Measurements from ENCODE around the gene UBE2D2. TPM values are rescaled to one million over a fixed set of nuclear protein-coding genes. Genes with fewer than 3 reads are reported as not detected.

Gene UBE2D2
- total RNA-seq, 6 experiments from 2014 or later, result 38.3 to 68.3 (median 53.1) TPM

GRCh38 chr5:139676951-139677735 lies 116.0 kb downstream of the UBE2D2 start:
- TF ChIP-seq CTCF (IDR thresholded peaks at IDR 0.05), result no peak
- no peak for TF ChIP-seq POLR2A (IDR thresholded peaks at IDR 0.05)
- WGBS (ENCODE audit: insufficient coverage, low coverage, low lambda C conversion rate, missing lambda C conversion rate), result 52% methylated on average over 16 of the region's 29 CpGs
- peaks cover 0 to 50% (median 25%) of the 10 kb centered on the region in 4 donors for H3K4me1 ChIP-seq
- ATAC-seq, result peak; percentile 24 to 48 (median 36)
- no peaks in the 10 kb centered on the region for H3K9me3 ChIP-seq
- no peaks in the 10 kb centered on the region for H3K27me3 ChIP-seq
- no peak for DNase-seq
- peaks cover 2 to 20% (median 11%) of the 10 kb centered on the region in 4 donors for H3K36me3 ChIP-seq
- intact Hi-C loops (cut with DNase I), result no loop called here
- no peak overlapping the region for H3K27ac ChIP-seq
- H3K4me3 ChIP-seq, result no peak overlapping the region

Small RNA genes lying within 50 kb of the gene (small RNA-seq; reads per million reads assigned to genes)
- gene RF00019, result 0 reads per million in 2 experiments

Other genes starting within 250 kb of the UBE2D2 start
- 10 to 100 TPM; 34.5 to 55.8 (median 41.4) TPM for gene PAIP2, start 219.5 kb upstream of the UBE2D2 start, total RNA-seq
- gene SLC23A1, start 178.0 kb upstream of the UBE2D2 start, total RNA-seq, result 10 to 100 TPM; 11.7 to 51.0 (median 22.8) TPM
- gene MZB1, start 171.4 kb upstream of the UBE2D2 start, total RNA-seq, result 1 to 10 TPM in 3 of 6 experiments, under 1 TPM in 3; 0.37 to 5.1 (median 1.1) TPM
- gene PROB1, start 166.2 kb upstream of the UBE2D2 start, total RNA-seq, result under 1 TPM; 0.25 to 0.51 (median 0.41) TPM
- 1 to 10 TPM; 1.5 to 4.0 (median 2.6) TPM for gene SPATA24, start 157.2 kb upstream of the UBE2D2 start, total RNA-seq
- gene DNAJC18, start 121.8 kb upstream of the UBE2D2 start, total RNA-seq, result 1 to 10 TPM in 2 of 6 experiments, under 1 TPM in 4; 0.37 to 2.9 (median 0.75) TPM
- gene ECSCR, start 98.6 kb upstream of the UBE2D2 start, total RNA-seq, result 1 to 10 TPM; 1.2 to 5.1 (median 2.3) TPM
- not detected for gene SMIM33, start 90.3 kb upstream of the UBE2D2 start, total RNA-seq
- 10 to 100 TPM in 2 of 6 experiments, 1 to 10 TPM in 4; 4.9 to 11.3 (median 7.0) TPM for gene STING1, start 78.6 kb upstream of the UBE2D2 start, total RNA-seq
- gene CXXC5, start 87.0 kb downstream of the UBE2D2 start, total RNA-seq, result 10 to 100 TPM; 44.5 to 84.9 (median 66.4) TPM
- gene PSD2, start 234.5 kb downstream of the UBE2D2 start, total RNA-seq, result under 1 TPM in 3 of 6 experiments, not detected in 3; 0.04 to 0.07 (median 0.07) TPM